Measurements from ENCODE around the gene C12orf50.
"Not testable (repeated sequence)": the region's sequence is repeated elsewhere in the genome, so short reads cannot be mapped to it uniquely, and the experiment has no call there.

The C12orf50 gene

GRCh38 chr12:87995581-87996178 lies 33.5 kb downstream of the C12orf50 start:
- no peaks in the 10 kb centered on the region for H3K9me3 ChIP-seq (ENCODE audit: control insufficient read depth in 2 of 2, low read length in 2 of 2)
- no peak overlapping the region for H3K9ac ChIP-seq (ENCODE audit: low read depth in 1 of 2, low read length in 2 of 2)
- H3K4me3 ChIP-seq (ENCODE audit: low read length in 2 of 2) = no peak overlapping the region
- H3K27me3 ChIP-seq (ENCODE audit: control insufficient read depth in 2 of 2, insufficient read depth in 2 of 2, low read length in 2 of 2) = no peaks in the 10 kb centered on the region
- no peaks in the 10 kb centered on the region for H3K4me1 ChIP-seq (ENCODE audit: control insufficient read depth in 2 of 2, insufficient read depth in 2 of 2, low read length in 2 of 2)
- H3K36me3 ChIP-seq (ENCODE audit: control insufficient read depth in 2 of 2, insufficient read depth in 2 of 2, low read length in 2 of 2) = no peaks in the 10 kb centered on the region
- no peak overlapping the region for H3K27ac ChIP-seq (ENCODE audit: low read depth in 2 of 2, low read length in 2 of 2)

GRCh38 chr12:87991483-87991882 lies 37.7 kb downstream of the C12orf50 start:
- Histone ChIP-seq H3K9me3 (ENCODE audit: control insufficient read depth in 2 of 2, low read length in 2 of 2) (no peaks in the 10 kb centered on the region), H3K27ac (ENCODE audit: low read depth in 2 of 2, low read length in 2 of 2) (no peak overlapping the region), H3K4me1 (ENCODE audit: control insufficient read depth in 2 of 2, insufficient read depth in 2 of 2, low read length in 2 of 2) (no peaks in the 10 kb centered on the region), H3K9ac (ENCODE audit: low read depth in 1 of 2, low read length in 2 of 2) (no peak overlapping the region), H3K36me3 (ENCODE audit: control insufficient read depth in 2 of 2, insufficient read depth in 2 of 2, low read length in 2 of 2) (no peaks in the 10 kb centered on the region), H3K4me3 (ENCODE audit: low read length in 2 of 2) (no peak overlapping the region), H3K27me3 (ENCODE audit: control insufficient read depth in 2 of 2, insufficient read depth in 2 of 2, low read length in 2 of 2) (no peaks in the 10 kb centered on the region)

- Histone ChIP-seq H3K36me3 (ENCODE audit: control insufficient read depth in 2 of 2, insufficient read depth in 2 of 2, low read length in 2 of 2) (no peaks in the 10 kb centered on the region), H3K9ac (ENCODE audit: low read depth in 1 of 2, low read length in 2 of 2) (no peak overlapping the region), H3K27me3 (ENCODE audit: control insufficient read depth in 2 of 2, insufficient read depth in 2 of 2, low read length in 2 of 2) (no peaks in the 10 kb centered on the region), H3K4me1 (ENCODE audit: control insufficient read depth in 2 of 2, insufficient read depth in 2 of 2, low read length in 2 of 2) (no peaks in the 10 kb centered on the region), H3K4me3 (ENCODE audit: low read length in 2 of 2) (no peak overlapping the region), H3K9me3 (ENCODE audit: control insufficient read depth in 2 of 2, low read length in 2 of 2) (no peaks in the 10 kb centered on the region), H3K27ac (ENCODE audit: low read depth in 2 of 2, low read length in 2 of 2) (no peak overlapping the region)
Measured at GRCh38 chr12:87988534-87988933, 40.7 kb downstream of the C12orf50 start.

GRCh38 chr12:87985069-87985675 lies 44.0 kb downstream of the C12orf50 start:
- H3K36me3 ChIP-seq (ENCODE audit: control insufficient read depth in 2 of 2, insufficient read depth in 2 of 2, low read length in 2 of 2) = no peaks in the 10 kb centered on the region
- no peaks in the 10 kb centered on the region for H3K4me1 ChIP-seq (ENCODE audit: control insufficient read depth in 2 of 2, insufficient read depth in 2 of 2, low read length in 2 of 2)
- no peak overlapping the region for H3K4me3 ChIP-seq (ENCODE audit: low read length in 2 of 2)
- H3K27me3 ChIP-seq (ENCODE audit: control insufficient read depth in 2 of 2, insufficient read depth in 2 of 2, low read length in 2 of 2) = no peaks in the 10 kb centered on the region
- no peak overlapping the region for H3K27ac ChIP-seq (ENCODE audit: low read depth in 2 of 2, low read length in 2 of 2)
- no peak overlapping the region for H3K9ac ChIP-seq (ENCODE audit: low read depth in 1 of 2, low read length in 2 of 2)
- no peaks in the 10 kb centered on the region for H3K9me3 ChIP-seq (ENCODE audit: control insufficient read depth in 2 of 2, low read length in 2 of 2)

- no peak overlapping the region for H3K9ac ChIP-seq (ENCODE audit: low read depth in 1 of 2, low read length in 2 of 2)
- H3K27ac ChIP-seq (ENCODE audit: low read depth in 2 of 2, low read length in 2 of 2) = no peak overlapping the region
- H3K9me3 ChIP-seq (ENCODE audit: control insufficient read depth in 2 of 2, low read length in 2 of 2) = no peaks in the 10 kb centered on the region
- no peak overlapping the region for H3K4me3 ChIP-seq (ENCODE audit: low read length in 2 of 2)
- no peaks in the 10 kb centered on the region for H3K27me3 ChIP-seq (ENCODE audit: control insufficient read depth in 2 of 2, insufficient read depth in 2 of 2, low read length in 2 of 2)
- H3K36me3 ChIP-seq (ENCODE audit: control insufficient read depth in 2 of 2, insufficient read depth in 2 of 2, low read length in 2 of 2) = no peaks in the 10 kb centered on the region
- H3K4me1 ChIP-seq (ENCODE audit: control insufficient read depth in 2 of 2, insufficient read depth in 2 of 2, low read length in 2 of 2) = no peaks in the 10 kb centered on the region
Measured at GRCh38 chr12:87982208-87982607, 47.0 kb downstream of the C12orf50 start.

- Histone ChIP-seq H3K36me3 (ENCODE audit: control insufficient read depth in 2 of 2, insufficient read depth in 2 of 2, low read length in 2 of 2) (no peaks in the 10 kb centered on the region), H3K9me3 (ENCODE audit: control insufficient read depth in 2 of 2, low read length in 2 of 2) (no peaks in the 10 kb centered on the region), H3K4me1 (ENCODE audit: control insufficient read depth in 2 of 2, insufficient read depth in 2 of 2, low read length in 2 of 2) (no peaks in the 10 kb centered on the region), H3K9ac (ENCODE audit: low read depth in 1 of 2, low read length in 2 of 2) (no peak overlapping the region), H3K4me3 (ENCODE audit: low read length in 2 of 2) (no peak overlapping the region), H3K27me3 (ENCODE audit: control insufficient read depth in 2 of 2, insufficient read depth in 2 of 2, low read length in 2 of 2) (no peaks in the 10 kb centered on the region), H3K27ac (ENCODE audit: low read depth in 2 of 2, low read length in 2 of 2) (no peak overlapping the region)
Measured at GRCh38 chr12:87981495-87981894, 47.7 kb downstream of the C12orf50 start.

GRCh38 chr12:87975879-87976278 lies 53.3 kb downstream of the C12orf50 start:
- no peaks in the 10 kb centered on the region for H3K36me3 ChIP-seq (ENCODE audit: control insufficient read depth in 2 of 2, insufficient read depth in 2 of 2, low read length in 2 of 2)
- H3K27me3 ChIP-seq (ENCODE audit: control insufficient read depth in 2 of 2, insufficient read depth in 2 of 2, low read length in 2 of 2) = no peaks in the 10 kb centered on the region
- no peaks in the 10 kb centered on the region for H3K9me3 ChIP-seq (ENCODE audit: control insufficient read depth in 2 of 2, low read length in 2 of 2)
- no peak overlapping the region for H3K4me3 ChIP-seq (ENCODE audit: low read length in 2 of 2)
- no peak overlapping the region for H3K9ac ChIP-seq (ENCODE audit: low read depth in 1 of 2, low read length in 2 of 2)
- no peak overlapping the region for H3K27ac ChIP-seq (ENCODE audit: low read depth in 2 of 2, low read length in 2 of 2)
- no peaks in the 10 kb centered on the region for H3K4me1 ChIP-seq (ENCODE audit: control insufficient read depth in 2 of 2, insufficient read depth in 2 of 2, low read length in 2 of 2)

- Histone ChIP-seq H3K27me3 (ENCODE audit: control insufficient read depth in 2 of 2, insufficient read depth in 2 of 2, low read length in 2 of 2) (no peaks in the 10 kb centered on the region), H3K36me3 (ENCODE audit: control insufficient read depth in 2 of 2, insufficient read depth in 2 of 2, low read length in 2 of 2) (no peaks in the 10 kb centered on the region), H3K4me1 (ENCODE audit: control insufficient read depth in 2 of 2, insufficient read depth in 2 of 2, low read length in 2 of 2) (no peaks in the 10 kb centered on the region), H3K27ac (ENCODE audit: low read depth in 2 of 2, low read length in 2 of 2) (no peak overlapping the region), H3K4me3 (ENCODE audit: low read length in 2 of 2) (no peak overlapping the region), H3K9me3 (ENCODE audit: control insufficient read depth in 2 of 2, low read length in 2 of 2) (no peaks in the 10 kb centered on the region), H3K9ac (ENCODE audit: low read depth in 1 of 2, low read length in 2 of 2) (no peak overlapping the region)
Measured at GRCh38 chr12:87967871-87968270, 61.3 kb downstream of the C12orf50 start.

- no peaks in the 10 kb centered on the region for H3K27me3 ChIP-seq (ENCODE audit: control insufficient read depth in 2 of 2, insufficient read depth in 2 of 2, low read length in 2 of 2)
- no peak overlapping the region for H3K9ac ChIP-seq (ENCODE audit: low read depth in 1 of 2, low read length in 2 of 2)
- H3K4me1 ChIP-seq (ENCODE audit: control insufficient read depth in 2 of 2, insufficient read depth in 2 of 2, low read length in 2 of 2) = no peaks in the 10 kb centered on the region
- H3K4me3 ChIP-seq (ENCODE audit: low read length in 2 of 2) = no peak overlapping the region
- H3K27ac ChIP-seq (ENCODE audit: low read depth in 2 of 2, low read length in 2 of 2) = no peak overlapping the region
- H3K9me3 ChIP-seq (ENCODE audit: control insufficient read depth in 2 of 2, low read length in 2 of 2) = no peaks in the 10 kb centered on the region
- no peaks in the 10 kb centered on the region for H3K36me3 ChIP-seq (ENCODE audit: control insufficient read depth in 2 of 2, insufficient read depth in 2 of 2, low read length in 2 of 2)
Measured at GRCh38 chr12:87960566-87960965, 68.6 kb downstream of the C12orf50 start.

- H3K9ac ChIP-seq (ENCODE audit: low read depth in 1 of 2, low read length in 2 of 2); H3K4me3 ChIP-seq (ENCODE audit: low read length in 2 of 2); H3K27ac ChIP-seq (ENCODE audit: low read depth in 2 of 2, low read length in 2 of 2); H3K36me3 ChIP-seq (ENCODE audit: control insufficient read depth in 2 of 2, insufficient read depth in 2 of 2, low read length in 2 of 2); H3K4me1 ChIP-seq (ENCODE audit: control insufficient read depth in 2 of 2, insufficient read depth in 2 of 2, low read length in 2 of 2); H3K9me3 ChIP-seq (ENCODE audit: control insufficient read depth in 2 of 2, low read length in 2 of 2); H3K27me3 ChIP-seq (ENCODE audit: control insufficient read depth in 2 of 2, insufficient read depth in 2 of 2, low read length in 2 of 2): not testable (repeated sequence)
Measured at GRCh38 chr12:87954028-87954427, 75.2 kb downstream of the C12orf50 start.

All from mucosa of rectum (tissue), 2 donors.